Measurements from ENCODE around the gene MAP1B. TPM values are rescaled to one million over a fixed set of nuclear protein-coding genes. Genes with fewer than 3 reads are reported as not detected.
A peak's percentile ranks its signal among the peaks of the same experiment; 100 is the strongest.

The MAP1B gene
- total and polyA plus RNA-seq, 9 of the 15 experiments (the other 6 are each of a cell fraction or from before 2014, with no cell fraction given) = 5.2 to 66.1 (median 17.3) TPM

GRCh38 chr5:72234265-72234700 lies 127.0 kb downstream of the MAP1B start (continued):
- TF ChIP-seq CEBPB (tag; IDR thresholded peaks at IDR 0.05) (peak; percentile 43; the same call in 1 of the 2 replicates), ARNT (IDR thresholded peaks at IDR 0.05) (peak in 1 of 2 experiments; percentile 33; a peak in 2 of 4 replicates), CBFA2T3 (IDR thresholded peaks at IDR 0.05) (peak; percentile 87), ZNF766 (CRISPR knock-in tag; conservative IDR thresholded peaks at IDR 0.05) (peak; percentile 91), ZBTB34 (CRISPR knock-in tag; IDR thresholded peaks at IDR 0.05) (no peak), HLTF (IDR thresholded peaks at IDR 0.05) (no peak), KDM4B (IDR thresholded peaks at IDR 0.05; ENCODE audit: borderline replicate concordance in 2 of 2, low read depth in 1 of 2) (no peak), RNF2 (IDR thresholded peaks at IDR 0.05) (0 out of 2 replicates have a peak, but pooled peaks have one; percentile 53), CBX3 (IDR thresholded peaks at IDR 0.05; ENCODE audit: borderline replicate concordance in 1 of 2, low read length in 2 of 2) (no peak), NCOA6 (IDR thresholded peaks at IDR 0.05) (no peak), SMARCB1 (IDR thresholded peaks at IDR 0.05; ENCODE audit: insufficient read length, low read depth) (peak; percentile 70), POLR3G (IDR thresholded peaks at IDR 0.05; ENCODE audit: extremely low read depth, insufficient read length, insufficient replicate concordance) (no peak), ZNF239 (CRISPR knock-in tag; IDR thresholded peaks at IDR 0.05) (peak; percentile 55; the same call in 1 of the 2 replicates), NR1H2 (CRISPR knock-in tag; IDR thresholded peaks at IDR 0.05) (no peak), RAD21 (CRISPR knock-in tag; conservative IDR thresholded peaks at IDR 0.05 in 1 of 2, IDR thresholded peaks at IDR 0.05 in 1 of 2) (peak in 1 of 2 experiments; percentile 31; a peak in 1 of 4 replicates), KHSRP (IDR thresholded peaks at IDR 0.05) (no peak), SMARCE1 (IDR thresholded peaks at IDR 0.05) (peak; percentile 97), ZNF318 (IDR thresholded peaks at IDR 0.05; ENCODE audit: borderline replicate concordance in 1 of 2, low read depth in 1 of 2) (peak in 1 of 2 experiments; percentile 38; a peak in 1 of 4 replicates)

Data from K562 (cell line).